Stimulated activated CD4-positive, alpha-beta T cell treated with anti-CD3 and anti-CD28 coated beads, Interleukin-4, amount 100 ng/mL, for 1 hour (primary cell): ENCODE measurements around the gene OPCML.

ENCODE experiments used
- DNase-seq: peaks from one replicate; pipeline ENCODE4 v3.0.0-alpha.2; 2020

The OPCML gene

DNA sequence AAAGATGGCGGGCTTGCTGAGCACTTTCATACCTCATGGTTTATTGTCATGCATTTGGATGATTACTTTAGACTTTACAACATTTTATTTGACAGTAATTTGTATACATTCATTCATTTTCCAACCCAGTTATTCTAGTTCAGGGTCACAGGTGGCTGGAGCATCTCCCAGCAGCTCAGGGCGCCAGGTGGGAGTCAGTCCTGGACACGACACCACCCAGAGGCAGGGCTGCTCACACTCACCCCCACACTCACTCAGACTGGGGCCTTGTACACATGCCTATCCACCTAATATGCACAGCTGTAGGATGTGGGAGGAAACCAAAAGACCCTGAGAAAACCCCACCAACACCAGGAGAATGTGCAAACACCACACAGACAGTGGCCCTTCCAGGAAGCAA is 123.9 kb downstream of the OPCML start:
- no peak for DNase-seq

DNA sequence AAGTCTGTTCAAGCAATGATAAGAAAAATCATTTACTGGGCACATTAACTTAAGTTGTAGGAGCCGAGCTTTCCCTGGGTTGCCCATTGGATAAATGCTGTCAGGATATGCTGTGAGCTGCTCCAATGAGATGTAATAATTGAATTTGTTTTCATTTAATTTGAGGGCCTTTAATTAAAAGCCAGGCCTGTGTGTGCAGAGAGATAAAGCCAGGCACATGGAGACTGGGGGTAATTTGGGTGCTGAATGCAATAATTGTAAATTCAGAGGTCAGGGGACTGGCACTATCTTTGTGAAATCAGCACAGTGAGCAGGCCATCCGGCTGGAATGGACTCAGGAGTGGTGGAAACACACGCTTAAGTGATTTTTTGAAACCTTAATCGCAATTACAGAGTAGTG is 125.8 kb downstream of the OPCML start:
- DNase-seq: no peak

DNA sequence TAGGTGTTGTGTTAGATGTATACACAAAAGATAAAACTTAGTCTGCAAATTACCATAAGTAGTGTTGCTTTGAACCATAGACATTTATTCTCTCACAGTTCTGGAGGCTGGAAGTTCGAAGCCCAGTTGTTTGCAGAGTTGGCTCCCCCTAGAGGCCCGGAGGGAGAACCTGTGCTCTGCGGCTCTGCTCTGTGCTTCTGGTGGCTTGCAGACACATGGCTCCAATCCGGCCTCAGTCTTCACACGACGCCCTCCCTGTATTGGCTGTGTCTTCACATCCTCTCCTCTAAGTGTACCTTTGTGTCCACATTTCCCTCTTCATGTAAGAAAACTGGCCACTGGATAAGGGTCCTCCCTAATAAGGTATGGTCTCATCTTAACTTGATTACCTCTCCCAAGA is 128.4 kb downstream of the OPCML start:
- no peak for DNase-seq

DNA sequence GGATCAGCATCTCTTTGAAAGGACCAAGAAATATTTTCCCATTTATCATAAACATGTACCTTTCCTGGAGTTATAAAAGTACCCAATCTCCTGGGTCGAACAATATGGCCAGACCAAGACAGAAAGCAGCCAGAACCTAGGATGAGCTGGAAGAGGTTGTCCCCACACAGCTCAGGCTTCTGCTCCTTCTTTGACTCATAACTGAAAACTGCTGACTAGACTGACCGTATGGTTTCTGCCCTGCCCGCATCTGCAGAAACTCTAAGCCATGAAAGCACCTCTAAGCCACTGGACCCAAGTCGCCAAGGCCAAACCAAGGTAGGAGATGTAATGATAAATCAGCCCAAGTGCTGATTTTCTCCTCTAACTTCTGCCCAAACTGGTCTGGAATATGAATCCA is 129.8 kb downstream of the OPCML start:
- DNase-seq: no peak

GRCh38 chr11:133399855-133400625 is 132.3 kb downstream of the OPCML start:
- no peak for DNase-seq

- DNase-seq: no peak
Observed at GRCh38 chr11:133399294-133399693, 133.0 kb downstream of the OPCML start.

GRCh38 chr11:133390803-133391202 is 141.5 kb downstream of the OPCML start:
- no peak for DNase-seq

DNA sequence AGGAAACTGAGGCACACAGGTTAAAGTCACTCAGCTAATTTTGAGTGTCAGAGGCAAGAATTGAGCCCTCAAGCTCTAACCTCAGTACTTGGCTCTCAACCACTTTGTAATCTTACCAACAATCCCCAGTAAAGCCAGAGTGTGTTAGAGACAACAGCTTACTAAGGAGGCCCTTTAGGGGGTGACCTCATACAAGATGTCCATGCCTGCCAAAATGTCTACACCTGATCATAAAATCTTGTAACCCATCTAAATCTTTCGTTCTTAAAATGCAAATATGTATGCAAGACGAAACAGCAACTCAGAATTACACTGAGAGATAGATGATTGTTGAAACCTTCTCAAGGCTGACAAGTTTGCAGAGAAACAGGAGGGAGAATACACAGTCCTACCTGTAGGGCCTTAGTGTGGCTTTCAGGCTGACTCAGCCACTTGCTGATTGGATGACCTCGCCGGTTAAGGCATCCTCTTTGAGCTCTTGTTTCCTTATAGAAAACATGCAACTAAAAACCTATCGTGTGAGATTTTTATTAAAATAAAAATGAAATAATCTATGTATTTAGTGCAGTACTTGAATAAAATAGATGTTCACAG is 143.2 kb downstream of the OPCML start:
- DNase-seq: no peak

DNA sequence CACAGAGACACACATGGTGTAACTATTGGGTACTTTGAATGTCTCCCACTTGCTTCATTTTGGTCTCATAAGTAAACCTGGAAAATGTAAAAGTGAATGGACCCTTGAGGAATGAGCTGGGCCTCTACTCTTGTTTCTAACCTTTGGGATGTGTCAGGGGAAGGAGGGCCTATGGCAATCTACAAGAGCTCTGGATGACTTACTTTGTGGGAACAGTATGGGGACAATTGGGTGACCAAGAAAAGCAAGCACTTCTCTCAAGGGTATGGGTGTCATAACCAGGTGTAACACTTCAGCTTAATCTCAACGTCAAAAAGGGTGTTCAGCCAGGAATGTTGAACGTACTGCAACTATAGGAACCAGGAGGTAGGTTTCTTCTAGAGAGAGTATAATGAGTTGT is 144.0 kb downstream of the OPCML start:
- DNase-seq: no peak

DNA sequence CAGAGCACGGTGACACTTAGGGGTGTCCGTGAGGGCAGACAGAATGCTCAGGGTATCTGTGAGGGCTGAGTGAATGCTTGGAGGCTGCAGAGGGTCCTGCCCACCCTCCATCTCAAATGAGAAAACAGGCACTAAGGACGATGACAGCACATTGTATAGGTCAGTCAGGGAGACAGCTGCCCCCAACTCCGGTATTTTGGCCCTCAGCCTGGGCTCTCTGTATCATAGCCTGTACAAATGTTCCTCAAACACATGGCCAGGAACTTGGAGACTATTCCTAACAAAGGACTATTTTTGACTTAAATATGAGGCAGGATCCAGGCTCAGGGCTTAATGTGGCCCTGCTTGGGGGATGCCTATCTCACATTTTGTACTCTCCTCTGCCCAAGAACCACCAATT is 145.4 kb downstream of the OPCML start:
- no peak for DNase-seq

- DNase-seq: no peak
Observed at GRCh38 chr11:133386262-133386661, 146.0 kb downstream of the OPCML start.

DNA sequence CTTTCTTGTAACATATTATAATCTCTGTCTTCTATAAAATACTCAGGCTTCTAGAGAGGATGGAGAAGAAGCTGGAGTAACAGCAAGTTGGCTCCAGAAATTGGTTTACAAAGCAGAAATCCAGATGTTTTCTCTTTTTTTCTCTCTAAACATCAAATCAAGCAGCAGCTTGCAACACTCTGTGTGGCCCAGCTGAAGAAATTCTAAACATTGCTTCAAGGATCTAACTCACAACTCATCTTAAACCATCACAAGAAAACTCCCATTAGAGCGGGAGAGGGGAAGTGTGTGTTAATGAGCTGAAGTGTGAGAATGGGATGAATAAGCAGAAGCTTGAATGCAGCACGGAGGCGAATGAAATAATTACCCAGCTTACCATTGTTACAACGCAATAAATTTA is 146.5 kb downstream of the OPCML start:
- no peak for DNase-seq

DNA sequence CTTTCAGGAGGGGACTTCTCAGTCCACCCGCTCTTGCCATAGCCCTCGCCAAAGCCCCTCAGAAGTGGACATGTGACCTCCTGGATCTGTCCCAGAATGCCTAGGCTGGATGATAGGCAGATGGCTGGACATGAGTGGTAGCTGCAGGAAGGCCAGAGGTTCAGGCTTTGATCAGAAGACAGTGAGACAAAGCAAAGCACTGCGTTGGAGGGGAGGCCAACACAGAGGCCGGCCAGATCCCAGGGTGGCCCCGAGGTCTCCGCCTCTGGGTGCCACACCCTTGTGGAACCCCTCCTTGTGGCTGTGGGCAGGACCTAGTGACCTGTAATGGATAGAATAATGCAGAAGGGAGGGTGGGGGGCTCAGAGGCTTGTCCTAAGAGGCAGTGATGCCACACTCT is 147.6 kb downstream of the OPCML start:
- DNase-seq: no peak

DNA sequence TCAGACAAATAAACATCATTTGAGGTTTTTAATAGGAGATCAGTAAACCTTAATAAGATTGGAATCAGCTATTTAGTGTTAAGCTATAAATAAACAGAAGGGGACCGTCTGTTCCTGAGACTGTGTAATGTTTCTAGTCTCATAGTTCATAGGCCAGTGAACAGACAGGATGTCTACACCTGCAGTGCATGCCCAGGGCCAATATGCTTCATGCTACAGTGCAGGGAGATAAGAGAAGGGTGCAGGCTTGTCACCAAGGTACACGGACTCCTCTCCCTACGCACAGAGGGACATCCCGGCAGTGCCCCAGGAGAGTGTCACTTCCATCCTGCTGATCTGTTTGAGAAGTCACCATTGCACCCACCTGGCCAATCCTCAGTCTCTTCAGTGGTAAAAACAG is 148.6 kb downstream of the OPCML start:
- no peak for DNase-seq

DNA sequence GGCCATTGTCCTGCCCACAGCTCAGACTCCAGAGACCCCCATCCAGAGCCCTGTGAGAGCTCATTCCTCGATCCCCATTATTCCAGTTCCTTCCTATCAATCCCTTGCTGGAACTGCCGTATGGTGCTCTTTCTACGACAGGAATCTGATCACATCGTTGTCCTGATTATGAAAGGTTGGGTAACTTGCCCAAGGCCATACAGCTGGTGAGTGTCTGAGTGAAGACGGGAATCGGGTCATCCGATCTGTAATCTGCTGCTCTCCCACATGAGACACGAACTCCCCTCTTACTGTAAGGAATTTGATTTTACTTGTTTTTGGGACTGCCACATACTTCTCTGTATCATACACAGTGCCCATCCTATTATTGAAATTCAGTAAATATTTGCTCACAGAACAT is 149.1 kb downstream of the OPCML start:
- DNase-seq: no peak

- no peak for DNase-seq
Observed at GRCh38 chr11:133382131-133382812, 150.0 kb downstream of the OPCML start.

GRCh38 chr11:133381761-133382130 is 150.6 kb downstream of the OPCML start:
- DNase-seq: no peak

DNA sequence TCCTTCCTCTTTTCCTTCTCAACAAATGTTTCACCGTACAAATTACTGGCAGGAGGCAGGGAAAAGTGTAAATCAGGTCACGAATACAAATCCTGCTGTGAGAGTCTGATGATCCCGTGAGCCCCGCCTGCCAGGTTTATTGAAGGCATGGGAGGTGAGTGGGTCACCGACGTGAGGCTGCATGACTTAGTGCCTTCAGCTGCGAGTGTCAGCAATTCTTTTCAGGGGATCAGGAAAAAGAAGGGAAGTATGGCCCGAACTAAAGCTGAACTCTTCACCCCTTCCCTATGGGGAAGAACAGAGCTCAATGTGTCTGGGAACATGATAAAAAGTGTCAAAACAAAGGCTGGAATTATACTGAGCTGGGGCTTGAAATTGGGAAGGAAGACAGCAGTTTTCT is 166.2 kb downstream of the OPCML start:
- DNase-seq: no peak

- no peak for DNase-seq
Observed at GRCh38 chr11:133362916-133363315, 169.4 kb downstream of the OPCML start.

DNA sequence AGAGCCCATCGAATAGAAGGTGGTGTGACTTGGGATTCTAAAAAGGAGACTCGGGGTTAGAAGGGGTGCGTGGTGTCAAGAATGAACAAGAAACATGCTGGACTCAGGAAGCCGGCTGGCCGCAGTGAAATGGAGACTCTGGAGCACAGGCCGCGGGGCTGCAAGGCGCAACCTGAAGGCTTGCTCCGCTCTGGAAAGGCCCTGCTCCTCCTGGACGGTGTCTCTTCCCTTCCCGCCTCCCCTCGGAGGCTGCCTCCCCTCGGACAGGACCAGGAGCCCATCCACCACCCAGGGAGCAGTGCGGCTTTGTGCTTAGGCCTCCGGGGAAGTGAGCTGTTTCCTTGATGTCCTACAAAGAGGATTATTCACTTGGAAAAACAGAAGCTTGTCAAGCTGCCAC is 170.1 kb downstream of the OPCML start:
- DNase-seq: no peak

GRCh38 chr11:133361689-133361994 is 170.7 kb downstream of the OPCML start:
- DNase-seq: no peak

- DNase-seq: no peak
Observed at GRCh38 chr11:133360860-133361688, 171.2 kb downstream of the OPCML start.

- DNase-seq: no peak
Observed at GRCh38 chr11:133355095-133355494, 177.2 kb downstream of the OPCML start.

GRCh38 chr11:133354069-133354468 is 178.2 kb downstream of the OPCML start:
- no peak for DNase-seq
